ENCODE measurements around the gene ARPP21.
"Not testable (repeated sequence)": the region's sequence is repeated elsewhere in the genome, so short reads cannot be mapped to it uniquely, and the experiment has no call there.

Gene ARPP21

GRCh38 chr3:35781558-35781957, 142.2 kb downstream of the ARPP21 start:
- DNase-seq, result no peak

- DNase-seq, result no peak
Observed at GRCh38 chr3:35782355-35782754, 143.0 kb downstream of the ARPP21 start.

- no peak for DNase-seq
Observed at GRCh38 chr3:35784169-35784568, 144.8 kb downstream of the ARPP21 start.

GRCh38 chr3:35785234-35785888, 146.0 kb downstream of the ARPP21 start:
- no peak for DNase-seq

- no peak for DNase-seq
Observed at GRCh38 chr3:35787936-35788335, 148.6 kb downstream of the ARPP21 start.

- peak in 1 of 14 donors; percentile 44 for DNase-seq
Observed at GRCh38 chr3:35789042-35789831, 149.9 kb downstream of the ARPP21 start.

- DNase-seq, result peak in 1 of 14 donors; percentile 41
Observed at GRCh38 chr3:35790764-35791163, 151.4 kb downstream of the ARPP21 start.

- no peak for DNase-seq
Observed at GRCh38 chr3:35793667-35794066, 154.3 kb downstream of the ARPP21 start.

GRCh38 chr3:35800960-35801459, 161.7 kb downstream of the ARPP21 start:
- DNase-seq, result no peak

- no peak for DNase-seq
Observed at GRCh38 chr3:35814531-35814930, 175.2 kb downstream of the ARPP21 start.

- DNase-seq, result not testable (repeated sequence)
Observed at GRCh38 chr3:35815796-35816195, 176.5 kb downstream of the ARPP21 start.

GRCh38 chr3:35817216-35817615, 177.9 kb downstream of the ARPP21 start:
- DNase-seq, result no peak

GRCh38 chr3:35832140-35832571, 192.8 kb downstream of the ARPP21 start:
- DNase-seq, result no peak
